Epithelial cell of esophagus (primary cell): ENCODE data around the gene AHCYL2.

Experiments used
- DNase-seq: peaks from one replicate; pipeline ENCODE4 v3.0.0; 2010; ENCODE audit warnings: low read depth
- H3K4me3 ChIP-seq: 2 replicates; pipeline ENCODE4 v1.5.1; 2011; ENCODE audit warnings: mild to moderate bottlenecking, low read length, control low read depth
- TF ChIP-seq, protein P1 (sequence below): IDR thresholded peaks from 2 replicates; pipeline ENCODE4 v1.5.1; 2011; ENCODE audit warnings: low read depth, mild to moderate bottlenecking, low read length, control low read depth, inconsistent platforms; ENCODE audit not compliant: insufficient read depth; ENCODE audit errors: missing control alignments

Gene AHCYL2

DNA sequence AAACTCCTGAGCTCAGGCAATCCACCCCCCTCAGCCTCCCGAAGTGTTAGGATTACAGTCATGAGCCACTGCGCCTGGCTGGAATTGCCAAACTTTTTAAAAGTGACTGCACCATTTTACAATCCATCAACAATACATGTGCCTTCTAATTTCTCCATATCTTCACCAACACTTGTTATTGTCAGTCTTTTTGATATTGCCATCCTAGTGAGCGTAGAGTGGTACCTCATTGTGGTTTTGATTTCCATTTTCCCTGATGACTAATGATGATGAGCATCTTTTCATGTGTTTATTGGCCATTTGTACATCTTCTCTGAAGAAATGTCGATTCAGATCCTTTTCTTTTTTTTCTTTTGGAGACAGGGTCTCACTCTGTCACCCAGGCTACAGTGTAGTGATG is 187.7 kb downstream of the AHCYL2 start:
- DNase-seq = no peak
- TF ChIP-seq, protein P1, sequence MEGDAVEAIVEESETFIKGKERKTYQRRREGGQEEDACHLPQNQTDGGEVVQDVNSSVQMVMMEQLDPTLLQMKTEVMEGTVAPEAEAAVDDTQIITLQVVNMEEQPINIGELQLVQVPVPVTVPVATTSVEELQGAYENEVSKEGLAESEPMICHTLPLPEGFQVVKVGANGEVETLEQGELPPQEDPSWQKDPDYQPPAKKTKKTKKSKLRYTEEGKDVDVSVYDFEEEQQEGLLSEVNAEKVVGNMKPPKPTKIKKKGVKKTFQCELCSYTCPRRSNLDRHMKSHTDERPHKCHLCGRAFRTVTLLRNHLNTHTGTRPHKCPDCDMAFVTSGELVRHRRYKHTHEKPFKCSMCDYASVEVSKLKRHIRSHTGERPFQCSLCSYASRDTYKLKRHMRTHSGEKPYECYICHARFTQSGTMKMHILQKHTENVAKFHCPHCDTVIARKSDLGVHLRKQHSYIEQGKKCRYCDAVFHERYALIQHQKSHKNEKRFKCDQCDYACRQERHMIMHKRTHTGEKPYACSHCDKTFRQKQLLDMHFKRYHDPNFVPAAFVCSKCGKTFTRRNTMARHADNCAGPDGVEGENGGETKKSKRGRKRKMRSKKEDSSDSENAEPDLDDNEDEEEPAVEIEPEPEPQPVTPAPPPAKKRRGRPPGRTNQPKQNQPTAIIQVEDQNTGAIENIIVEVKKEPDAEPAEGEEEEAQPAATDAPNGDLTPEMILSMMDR = no peak
- H3K4me3 ChIP-seq = no peak overlapping the region

DNA sequence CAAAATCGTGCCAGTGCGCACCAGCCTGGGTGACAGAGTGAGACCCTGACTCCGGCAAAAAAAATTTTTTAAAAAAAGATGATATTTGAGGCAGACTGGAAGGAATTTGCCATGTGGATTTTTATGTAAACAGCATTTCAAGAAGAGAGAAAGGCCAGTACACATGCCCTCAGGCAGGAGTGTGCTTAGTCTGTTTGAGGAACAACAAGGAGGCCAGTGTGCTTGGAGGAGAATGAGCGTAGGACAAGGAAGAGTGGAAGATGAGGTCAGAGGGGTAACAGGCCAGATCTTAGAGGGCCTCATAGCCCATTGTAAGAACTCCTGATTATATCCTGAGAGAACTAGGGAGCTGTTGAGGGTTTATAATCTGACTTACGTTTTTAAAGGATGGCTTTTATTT is 192.2 kb downstream of the AHCYL2 start:
- no peak for DNase-seq
- H3K4me3 ChIP-seq = no peak overlapping the region
- TF ChIP-seq, protein P1 = no peak

DNA sequence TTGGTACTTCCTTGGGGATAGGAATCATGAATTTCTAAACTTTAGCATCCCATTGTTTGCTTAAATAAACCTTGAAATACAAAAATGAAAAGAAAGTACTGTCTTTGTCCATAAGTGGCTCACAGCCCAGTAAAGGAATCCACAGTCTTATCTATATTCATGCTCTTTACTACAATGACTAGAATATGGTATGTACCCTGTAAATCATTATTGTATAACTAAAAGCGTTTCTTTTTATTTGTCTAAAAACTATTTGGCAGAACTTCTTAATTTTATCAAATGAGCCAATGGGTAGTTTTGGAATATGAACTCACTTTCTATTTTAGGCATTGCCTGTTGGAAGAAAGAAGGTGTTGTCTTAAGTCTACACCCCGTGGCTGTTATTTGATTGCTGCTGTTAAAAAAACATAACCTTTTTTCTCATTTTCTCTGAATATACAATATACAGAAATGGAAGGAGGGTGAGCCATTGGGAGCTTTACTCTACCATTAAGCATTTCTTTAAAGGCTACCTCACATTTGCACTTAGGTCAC is 197.0 kb downstream of the AHCYL2 start:
- no peak for DNase-seq
- no peak overlapping the region for H3K4me3 ChIP-seq
- TF ChIP-seq, protein P1 = no peak

DNA sequence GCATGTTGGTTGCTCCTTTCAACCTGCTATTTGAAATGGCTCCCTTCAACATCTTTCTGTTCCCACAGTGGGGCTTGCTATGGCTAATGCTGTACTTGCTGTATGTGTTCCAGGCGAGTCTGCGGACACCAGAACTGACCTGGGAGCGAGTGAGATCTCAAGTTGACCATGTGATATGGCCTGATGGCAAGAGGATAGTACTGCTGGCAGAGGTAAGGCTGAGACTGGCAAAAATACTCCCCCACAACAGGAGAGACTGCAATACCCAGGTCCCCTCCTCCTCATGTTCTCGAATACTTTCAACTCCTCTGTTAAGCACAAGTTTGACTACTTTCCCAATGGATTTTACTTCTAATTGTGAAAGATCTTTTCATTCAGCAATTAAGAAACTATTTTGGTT is 197.9 kb downstream of the AHCYL2 start:
- TF ChIP-seq, protein P1 = no peak
- no peak overlapping the region for H3K4me3 ChIP-seq
- DNase-seq = no peak

DNA sequence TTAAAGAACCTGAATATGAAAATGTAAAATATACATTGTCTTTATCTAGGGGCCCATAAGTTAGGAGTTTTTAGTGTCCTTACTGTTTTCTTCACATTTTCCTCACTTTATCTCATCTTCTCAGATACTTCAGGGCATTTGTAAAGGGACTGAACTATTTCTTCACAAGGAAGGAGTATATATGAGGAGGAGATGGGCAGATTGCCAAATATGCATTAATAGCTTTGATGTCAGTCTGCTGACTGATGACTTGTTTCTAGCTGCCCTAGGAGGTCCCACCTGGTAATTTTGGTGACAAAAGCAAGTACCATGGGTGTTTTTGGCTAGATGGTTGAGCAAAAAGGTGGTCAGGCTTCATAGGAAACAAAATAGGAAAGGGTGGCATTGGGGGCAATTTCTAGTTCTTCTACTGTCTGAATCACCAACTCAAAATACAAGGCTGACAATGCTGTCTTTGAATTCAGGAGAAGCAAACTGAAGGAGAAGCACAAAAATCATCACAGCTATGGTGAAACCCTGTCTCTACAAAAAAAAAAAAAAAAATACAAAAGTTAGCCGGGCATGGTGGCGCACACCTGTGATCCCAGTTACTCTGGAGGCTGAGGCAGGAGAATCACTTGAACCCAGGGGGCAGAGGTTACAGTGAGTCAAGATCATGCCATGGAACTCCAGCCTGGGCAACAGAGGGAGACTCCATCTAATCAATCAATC is 199.0 kb downstream of the AHCYL2 start:
- TF ChIP-seq, protein P1 = no peak
- no peak overlapping the region for H3K4me3 ChIP-seq
- DNase-seq = peak; percentile 76

DNA sequence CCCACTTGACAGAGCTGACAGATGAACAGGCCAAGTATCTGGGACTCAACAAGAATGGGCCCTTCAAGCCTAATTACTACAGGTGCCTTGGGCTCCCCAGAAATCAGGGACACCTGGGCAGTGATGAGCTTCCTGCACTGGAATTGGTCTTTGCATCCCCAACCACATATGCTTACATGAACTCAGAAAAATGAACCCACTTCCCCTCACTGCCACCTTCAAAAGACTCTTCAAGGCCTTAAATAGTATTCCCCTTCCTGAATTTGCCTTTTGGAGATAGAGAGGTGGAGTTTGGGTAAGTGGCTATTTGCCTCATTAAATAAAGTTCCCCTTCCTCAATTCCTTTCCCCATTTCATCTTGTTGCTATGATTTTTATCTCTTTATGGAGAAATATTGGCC is 201.7 kb downstream of the AHCYL2 start:
- TF ChIP-seq, protein P1 = no peak
- DNase-seq = no peak
- no peak overlapping the region for H3K4me3 ChIP-seq
